Measurements from ENCODE around the gene CATSPERZ. TPM values are rescaled to one million over a fixed set of nuclear protein-coding genes. Genes with fewer than 3 reads are reported as not detected.

CATSPERZ gene
- total and polyA plus RNA-seq, 9 of the 15 experiments (the other 6 are each of a cell fraction or from before 2014, with no cell fraction given), result 0.86 to 8.5 (median 3.5) TPM

DNA sequence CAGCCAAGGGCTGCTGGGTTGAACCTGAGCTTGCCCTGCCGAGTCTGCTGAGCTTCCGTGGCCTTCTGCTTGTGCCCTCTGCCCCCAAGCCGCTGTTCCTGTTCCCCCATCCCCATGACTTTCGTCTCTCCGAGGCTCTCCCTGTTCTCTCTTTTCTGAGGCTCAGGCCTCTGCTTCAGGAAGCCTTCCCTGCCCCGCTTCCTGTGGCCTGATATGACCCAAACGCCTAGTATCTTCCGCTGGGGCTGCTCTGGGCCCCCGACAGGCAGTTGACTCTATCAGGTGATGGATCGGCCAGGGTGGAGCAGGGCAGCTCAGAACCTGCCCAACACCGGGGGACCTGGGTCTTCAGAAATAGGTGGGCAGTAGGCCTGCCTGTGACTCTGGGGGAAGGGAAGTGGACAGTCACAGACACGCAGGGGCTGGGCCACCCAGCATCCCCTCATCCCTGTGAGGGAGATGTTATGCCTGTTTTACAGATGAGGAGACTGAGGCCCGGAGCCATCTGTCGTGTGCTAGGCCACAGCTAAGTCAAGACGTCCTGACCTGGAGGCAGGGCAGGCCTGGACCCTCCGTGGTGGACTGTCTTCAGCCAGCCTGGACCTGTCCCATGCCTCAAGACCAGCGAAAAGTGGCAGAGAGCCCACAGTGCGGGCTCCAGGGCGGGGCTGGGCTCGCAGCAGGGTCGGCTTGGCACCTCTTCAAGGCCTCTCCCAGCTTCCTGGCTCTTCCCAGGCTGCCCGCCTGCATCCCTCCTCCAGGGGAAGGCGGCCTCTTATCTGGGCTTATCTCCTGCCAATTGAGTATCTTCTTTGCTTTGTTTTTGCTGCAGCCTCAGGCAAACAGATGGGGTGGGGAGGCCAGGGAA lies 31.9 kb upstream of the CATSPERZ start:
- FAIRE-seq, result no peak
- H3K4me1 ChIP-seq (replicated peaks in 1 of 2; ENCODE audit: control insufficient read depth in 2 of 2, insufficient read depth in 2 of 2, low read length in 2 of 2), result peaks cover 28 to 59% of the 10 kb centered on the region in 2 experiments
- H3K9me3 ChIP-seq (replicated peaks; ENCODE audit: control insufficient read depth, insufficient read depth, low read depth, low read length), result no peaks in the 10 kb centered on the region
- no peaks in the 10 kb centered on the region for H4K20me1 ChIP-seq (replicated peaks; ENCODE audit: control insufficient read depth, insufficient read depth, low read length)
- H2AFZ ChIP-seq (ENCODE audit: low read depth, low read length), result no peak overlapping the region; the same call in 1 of the 2 replicates
- no peak for ATAC-seq
- WGBS (ENCODE audit: insufficient coverage, low coverage, missing lambda C conversion rate), result 31% methylated on average over 21 of the region's 23 CpGs
- H3K79me2 ChIP-seq (ENCODE audit: control insufficient read depth, insufficient read depth, low read length), result peaks cover 36% of the 10 kb centered on the region
- H3K27me3 ChIP-seq (ENCODE audit: control insufficient read depth in 2 of 2, insufficient read depth in 2 of 2, low read length in 2 of 2), result no peaks in the 10 kb centered on the region
- H3K4me2 ChIP-seq (ENCODE audit: insufficient read depth, low read length), result peak overlapping the region; percentile 92
- peaks cover 49% of the 10 kb centered on the region for H3K36me3 ChIP-seq (ENCODE audit: control insufficient read depth, insufficient read depth, low read length)
- peak overlapping the region; percentile 60 for H3K4me3 ChIP-seq
- peak overlapping the region; percentile 89 to 99 for H3K9ac ChIP-seq (ENCODE audit: insufficient read depth in 1 of 2, low read depth in 2 of 2, low read length in 2 of 2)
- BruUV-seq (replicated peaks), result no TSS peak
- POLR2A ChIA-PET, result interaction anchor here (0.6 to 5.7 kb wide), 15 partner anchors 8 to 74 kb away, joined by 3 to 58 read pairs (median 4); partner anchors contain the start of genes BAD, CATSPERZ, ESRRA and FERMT3
- in situ Hi-C loops (cut with MboI), result no loop called here
- CTCF ChIA-PET (ENCODE audit: low intra/inter-chr PET ratio), result interaction anchor here (2.6 kb wide), 1 partner anchor 64 kb away, joined by 11 read pairs; no protein-coding TSS in a partner anchor
- peak in 2 of 4 experiments; percentile 41 to 47 for DNase-seq (ENCODE audit: extremely low read depth in 1 of 4, low spot score in 3 of 4)
- H3K27ac ChIP-seq (ENCODE audit: extremely low read depth, low read depth, low read length), result peak overlapping the region; percentile 96
- intact Hi-C loops (cut with micrococcal nuclease), result loop anchor here (2.0 kb wide), 1 partner anchor 21 kb away; the partner anchor contains the start of gene PPP1R14B
- H3K9me1 ChIP-seq (ENCODE audit: control insufficient read depth, insufficient read depth, low read length), result peaks cover 3% of the 10 kb centered on the region
- TF ChIP-seq RCOR1 (IDR thresholded peaks at IDR 0.05; ENCODE audit: borderline replicate concordance in 1 of 2, low read depth in 2 of 2, low read length in 2 of 2) (peak; percentile 21 to 43; a peak in 1 of 4 replicates), MEF2A (IDR thresholded peaks at IDR 0.05; ENCODE audit: control insufficient read depth, low read depth, low read length) (no peak), TGIF2 (CRISPR knock-in tag; IDR thresholded peaks at IDR 0.05) (no peak), MIER1 (IDR thresholded peaks at IDR 0.05; ENCODE audit: low read depth) (no peak), TRIM24 (IDR thresholded peaks at IDR 0.05) (no peak)
- TF ChIP-seq, protein P1, sequence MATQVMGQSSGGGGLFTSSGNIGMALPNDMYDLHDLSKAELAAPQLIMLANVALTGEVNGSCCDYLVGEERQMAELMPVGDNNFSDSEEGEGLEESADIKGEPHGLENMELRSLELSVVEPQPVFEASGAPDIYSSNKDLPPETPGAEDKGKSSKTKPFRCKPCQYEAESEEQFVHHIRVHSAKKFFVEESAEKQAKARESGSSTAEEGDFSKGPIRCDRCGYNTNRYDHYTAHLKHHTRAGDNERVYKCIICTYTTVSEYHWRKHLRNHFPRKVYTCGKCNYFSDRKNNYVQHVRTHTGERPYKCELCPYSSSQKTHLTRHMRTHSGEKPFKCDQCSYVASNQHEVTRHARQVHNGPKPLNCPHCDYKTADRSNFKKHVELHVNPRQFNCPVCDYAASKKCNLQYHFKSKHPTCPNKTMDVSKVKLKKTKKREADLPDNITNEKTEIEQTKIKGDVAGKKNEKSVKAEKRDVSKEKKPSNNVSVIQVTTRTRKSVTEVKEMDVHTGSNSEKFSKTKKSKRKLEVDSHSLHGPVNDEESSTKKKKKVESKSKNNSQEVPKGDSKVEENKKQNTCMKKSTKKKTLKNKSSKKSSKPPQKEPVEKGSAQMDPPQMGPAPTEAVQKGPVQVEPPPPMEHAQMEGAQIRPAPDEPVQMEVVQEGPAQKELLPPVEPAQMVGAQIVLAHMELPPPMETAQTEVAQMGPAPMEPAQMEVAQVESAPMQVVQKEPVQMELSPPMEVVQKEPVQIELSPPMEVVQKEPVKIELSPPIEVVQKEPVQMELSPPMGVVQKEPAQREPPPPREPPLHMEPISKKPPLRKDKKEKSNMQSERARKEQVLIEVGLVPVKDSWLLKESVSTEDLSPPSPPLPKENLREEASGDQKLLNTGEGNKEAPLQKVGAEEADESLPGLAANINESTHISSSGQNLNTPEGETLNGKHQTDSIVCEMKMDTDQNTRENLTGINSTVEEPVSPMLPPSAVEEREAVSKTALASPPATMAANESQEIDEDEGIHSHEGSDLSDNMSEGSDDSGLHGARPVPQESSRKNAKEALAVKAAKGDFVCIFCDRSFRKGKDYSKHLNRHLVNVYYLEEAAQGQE (IDR thresholded peaks at IDR 0.05; ENCODE audit: borderline replicate concordance), result no peak
- TF ChIP-seq, protein P1 (CRISPR knock-in tag; IDR thresholded peaks at IDR 0.05; ENCODE audit: low read depth), result no peak
- TF ChIP-seq, protein P2, sequence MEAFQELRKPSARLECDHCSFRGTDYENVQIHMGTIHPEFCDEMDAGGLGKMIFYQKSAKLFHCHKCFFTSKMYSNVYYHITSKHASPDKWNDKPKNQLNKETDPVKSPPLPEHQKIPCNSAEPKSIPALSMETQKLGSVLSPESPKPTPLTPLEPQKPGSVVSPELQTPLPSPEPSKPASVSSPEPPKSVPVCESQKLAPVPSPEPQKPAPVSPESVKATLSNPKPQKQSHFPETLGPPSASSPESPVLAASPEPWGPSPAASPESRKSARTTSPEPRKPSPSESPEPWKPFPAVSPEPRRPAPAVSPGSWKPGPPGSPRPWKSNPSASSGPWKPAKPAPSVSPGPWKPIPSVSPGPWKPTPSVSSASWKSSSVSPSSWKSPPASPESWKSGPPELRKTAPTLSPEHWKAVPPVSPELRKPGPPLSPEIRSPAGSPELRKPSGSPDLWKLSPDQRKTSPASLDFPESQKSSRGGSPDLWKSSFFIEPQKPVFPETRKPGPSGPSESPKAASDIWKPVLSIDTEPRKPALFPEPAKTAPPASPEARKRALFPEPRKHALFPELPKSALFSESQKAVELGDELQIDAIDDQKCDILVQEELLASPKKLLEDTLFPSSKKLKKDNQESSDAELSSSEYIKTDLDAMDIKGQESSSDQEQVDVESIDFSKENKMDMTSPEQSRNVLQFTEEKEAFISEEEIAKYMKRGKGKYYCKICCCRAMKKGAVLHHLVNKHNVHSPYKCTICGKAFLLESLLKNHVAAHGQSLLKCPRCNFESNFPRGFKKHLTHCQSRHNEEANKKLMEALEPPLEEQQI (IDR thresholded peaks at IDR 0.05), result no peak
